HPDE6-E6E7 (cell line): ENCODE data around the gene VWDE.
"Not testable (repeated sequence)": the region's sequence is repeated elsewhere in the genome, so short reads cannot be mapped to it uniquely, and the experiment has no call there.

Experiments used
- DNase-seq: peaks from one replicate; pipeline ENCODE4 v3.0.0; 2011; ENCODE audit warnings: missing footprints; ENCODE audit errors: extremely low spot score

VWDE gene

GRCh38 chr7:12403287-12404181 lies at the start of gene VWDE:
TSS of gene VWDE (minus strand) at chr7:12403865. CDS start at chr7:12403716, 149 bp downstream.
- DNase-seq, result peak; percentile 58

- DNase-seq, result not testable (repeated sequence)
Measured at GRCh38 chr7:12453136-12453535, 49.5 kb upstream of the VWDE start.

- DNase-seq, result no peak
Measured at GRCh38 chr7:12450615-12451014, 47.0 kb upstream of the VWDE start.

GRCh38 chr7:12444785-12445184 lies 41.1 kb upstream of the VWDE start:
- no peak for DNase-seq

DNA sequence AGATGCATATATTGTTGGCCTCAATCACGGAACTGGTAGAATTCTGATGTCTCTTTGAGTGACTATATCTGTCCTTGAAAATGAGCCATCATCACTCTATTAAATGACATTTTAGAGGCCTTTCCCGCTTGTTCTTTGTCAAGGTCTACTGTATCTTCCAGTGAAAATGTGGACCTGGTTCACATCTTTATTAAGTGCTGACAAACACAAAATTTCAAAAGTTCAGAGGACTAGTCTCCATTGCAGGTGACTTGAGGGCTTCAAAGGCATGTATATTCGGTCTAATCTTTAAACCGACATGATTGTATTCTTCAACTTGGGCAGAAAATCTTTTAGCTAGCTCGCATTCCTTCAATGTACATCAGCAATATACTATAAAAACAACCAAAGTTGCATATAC lies 36.6 kb upstream of the VWDE start:
- no peak for DNase-seq

DNA sequence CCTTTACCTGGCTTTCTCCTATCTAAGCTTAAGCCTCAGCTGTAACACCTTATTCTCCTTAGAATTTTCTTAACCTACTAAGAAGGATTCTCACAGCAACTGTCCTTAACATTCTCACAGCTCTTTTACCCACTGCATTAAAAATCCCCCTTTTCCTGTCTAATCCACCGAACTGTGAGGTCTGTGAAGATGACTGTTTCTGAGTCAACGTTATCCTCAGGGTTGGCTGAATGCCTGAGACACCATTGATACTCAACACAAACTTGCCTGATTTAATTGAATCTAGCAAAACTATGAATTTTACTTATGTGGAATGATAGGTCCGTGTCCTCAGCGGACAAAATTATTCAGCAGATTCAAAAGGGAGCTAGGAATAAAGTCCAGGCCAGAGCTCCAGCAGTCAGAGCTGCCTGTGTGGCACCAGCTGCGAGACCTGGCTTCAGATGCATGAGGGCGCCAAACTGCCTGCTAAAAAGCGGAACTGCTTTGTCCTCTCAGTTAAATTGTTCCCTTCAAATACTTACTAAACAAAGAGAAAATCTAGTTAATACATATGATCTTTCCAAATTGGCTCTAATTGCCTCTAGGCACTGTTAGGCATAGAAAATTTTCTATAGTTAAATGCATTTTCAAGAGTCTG lies 33.4 kb upstream of the VWDE start:
- DNase-seq, result no peak

- no peak for DNase-seq
Measured at GRCh38 chr7:12436126-12436525, 32.5 kb upstream of the VWDE start.

DNA sequence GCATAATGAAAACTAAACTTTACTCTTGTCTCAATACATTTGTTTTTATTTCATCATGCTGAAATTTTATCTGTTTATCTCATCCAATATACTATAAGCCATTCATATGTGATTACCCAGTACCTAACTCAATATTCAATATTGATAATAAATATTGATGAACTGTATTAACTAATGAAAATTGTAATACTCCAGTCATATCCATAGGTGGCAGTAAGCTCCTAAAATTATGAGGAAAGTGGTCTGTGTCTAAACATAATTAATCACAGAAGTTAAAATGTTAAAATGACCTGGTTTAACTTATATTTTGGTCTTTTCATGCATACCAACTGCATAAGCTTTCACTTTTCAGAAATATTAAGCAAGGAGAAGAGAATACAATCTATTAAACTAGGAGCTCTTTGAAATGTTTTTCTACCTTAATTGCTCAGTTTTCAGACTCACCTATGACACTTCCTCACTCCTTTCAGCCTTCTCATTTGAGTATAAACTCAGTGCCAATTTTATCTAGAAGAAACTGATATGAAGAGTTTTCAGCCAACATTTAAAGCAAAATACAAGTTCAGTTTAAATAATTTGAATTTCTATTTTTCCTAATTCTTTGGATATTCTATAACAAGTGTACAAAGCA lies 30.5 kb upstream of the VWDE start:
- no peak for DNase-seq

DNA sequence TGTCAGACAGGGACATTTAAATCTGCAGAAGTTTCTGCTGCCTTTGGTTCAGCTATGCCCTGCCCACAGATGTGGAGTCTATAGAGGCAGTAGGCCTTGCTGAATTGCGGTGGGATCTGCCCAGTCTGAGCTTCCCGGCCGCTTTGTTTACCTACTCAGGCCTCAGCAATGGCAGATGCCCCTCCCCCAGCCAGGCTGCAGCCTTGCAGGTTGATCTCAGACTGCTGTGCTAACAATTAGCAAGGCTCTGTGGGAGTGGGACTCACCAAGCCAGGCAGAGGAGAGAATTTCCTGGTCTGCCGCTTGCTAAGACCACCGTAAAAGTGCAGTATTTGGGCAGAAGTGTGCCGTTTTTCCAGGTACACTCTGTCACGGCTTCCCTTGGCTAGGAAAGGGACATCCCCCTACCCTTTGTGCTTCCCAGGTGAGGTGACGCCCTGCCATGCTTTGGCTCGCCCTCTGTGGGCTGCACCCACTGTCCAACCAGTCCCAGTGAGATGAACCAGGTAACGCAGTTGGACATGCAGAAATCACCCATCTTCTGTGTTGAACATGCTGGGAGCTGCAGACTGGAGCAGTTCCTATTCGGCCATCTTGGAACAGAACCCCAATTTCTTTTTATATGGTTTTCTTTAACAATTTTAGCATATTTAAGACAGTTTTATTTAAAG lies 28.4 kb upstream of the VWDE start:
- DNase-seq, result no peak

- DNase-seq, result no peak
Measured at GRCh38 chr7:12425311-12425710, 21.6 kb upstream of the VWDE start.

- no peak for DNase-seq
Measured at GRCh38 chr7:12423997-12424745, 20.5 kb upstream of the VWDE start.

- no peak for DNase-seq
Measured at GRCh38 chr7:12423355-12423996, 19.8 kb upstream of the VWDE start.

- DNase-seq, result no peak
Measured at GRCh38 chr7:12422554-12423320, 19.1 kb upstream of the VWDE start.

DNA sequence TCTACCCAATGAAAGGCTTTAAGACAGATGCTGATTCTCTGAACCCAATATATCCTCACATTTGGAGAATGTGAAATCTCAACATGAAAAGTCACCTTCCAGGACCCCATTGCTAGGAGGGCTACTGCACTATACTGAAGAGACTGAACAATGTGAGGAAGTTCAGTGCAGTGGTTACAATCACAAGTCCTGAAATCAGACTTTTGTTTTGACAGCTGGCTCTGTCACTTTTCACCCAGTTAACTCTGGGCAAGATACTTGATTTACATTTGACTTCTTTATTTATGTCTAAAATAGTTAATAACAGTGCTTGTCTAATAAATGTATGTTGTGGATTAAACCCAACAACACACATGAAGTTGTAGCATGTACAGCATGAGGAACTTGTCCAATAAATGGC lies 14.8 kb upstream of the VWDE start:
- DNase-seq, result no peak

DNA sequence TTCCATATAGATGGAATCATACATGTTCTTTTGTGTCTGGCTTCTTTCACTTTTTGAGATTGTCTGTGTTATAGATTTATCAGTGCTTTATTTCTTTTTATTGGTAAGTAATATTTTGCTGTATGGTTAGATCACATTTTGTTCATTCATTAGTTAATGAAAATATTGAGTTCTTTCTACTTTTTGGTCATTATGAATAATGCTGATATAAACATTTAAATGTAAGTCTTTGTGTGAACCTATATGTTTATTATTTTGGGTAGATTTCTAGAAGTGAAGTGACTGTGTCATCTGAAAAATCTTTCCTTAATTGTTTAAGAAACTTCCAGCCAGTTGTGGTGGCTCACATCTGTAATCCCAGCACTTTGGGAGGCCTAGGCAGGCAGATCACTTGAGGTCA lies 11.4 kb upstream of the VWDE start:
- no peak for DNase-seq

GRCh38 chr7:12412407-12412806 lies 8.7 kb upstream of the VWDE start:
- no peak for DNase-seq

GRCh38 chr7:12410523-12410922 lies 6.9 kb upstream of the VWDE start:
- DNase-seq, result no peak

- DNase-seq, result no peak
Measured at GRCh38 chr7:12409097-12409711, 5.5 kb upstream of the VWDE start.

DNA sequence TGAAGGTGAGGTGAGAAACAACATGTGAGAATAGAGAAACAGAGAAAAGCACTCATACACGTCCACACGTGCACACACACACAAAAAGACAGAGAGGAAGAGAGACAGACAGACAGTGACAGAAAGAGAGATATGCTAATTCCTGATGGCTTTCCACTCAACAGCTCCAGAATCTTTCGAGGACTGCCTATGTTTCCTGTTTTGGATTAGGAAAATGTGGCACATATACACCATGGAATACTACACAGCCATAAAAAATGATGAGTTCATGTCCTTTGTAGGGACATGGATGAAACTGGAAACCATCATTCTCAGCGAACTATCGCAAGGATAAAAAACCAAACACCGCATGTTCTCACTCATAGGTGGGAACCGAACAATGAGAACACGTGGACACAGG lies 4.0 kb upstream of the VWDE start:
- not testable (repeated sequence) for DNase-seq

- no peak for DNase-seq
Measured at GRCh38 chr7:12402365-12402725, 1.3 kb downstream of the VWDE start.
